SU-DHL-6 (cell line): ENCODE data around the gene NVL.

Experiments
- EZH2phosphoT487 ChIP-seq: fragments of 200-600 bp; sonication (generic), shearing (Covaris generic); conservative IDR thresholded peaks from 2 replicates; pipeline ENCODE4 v1.6.1; 2018; ENCODE audit warnings: mild to moderate bottlenecking, antibody characterized with exemption, low read length, moderate library complexity, mixed read lengths
- TF ChIP-seq, protein P1 (sequence below): fragments of 200-600 bp; sonication (generic); IDR thresholded peaks from one replicate; pipeline ENCODE4 v1.5.1; 2017; ENCODE audit warnings: antibody characterized with exemption, mild to moderate bottlenecking, low read length, moderate library complexity; ENCODE audit not compliant: insufficient read depth, poor library complexity, severe bottlenecking

DNA sequence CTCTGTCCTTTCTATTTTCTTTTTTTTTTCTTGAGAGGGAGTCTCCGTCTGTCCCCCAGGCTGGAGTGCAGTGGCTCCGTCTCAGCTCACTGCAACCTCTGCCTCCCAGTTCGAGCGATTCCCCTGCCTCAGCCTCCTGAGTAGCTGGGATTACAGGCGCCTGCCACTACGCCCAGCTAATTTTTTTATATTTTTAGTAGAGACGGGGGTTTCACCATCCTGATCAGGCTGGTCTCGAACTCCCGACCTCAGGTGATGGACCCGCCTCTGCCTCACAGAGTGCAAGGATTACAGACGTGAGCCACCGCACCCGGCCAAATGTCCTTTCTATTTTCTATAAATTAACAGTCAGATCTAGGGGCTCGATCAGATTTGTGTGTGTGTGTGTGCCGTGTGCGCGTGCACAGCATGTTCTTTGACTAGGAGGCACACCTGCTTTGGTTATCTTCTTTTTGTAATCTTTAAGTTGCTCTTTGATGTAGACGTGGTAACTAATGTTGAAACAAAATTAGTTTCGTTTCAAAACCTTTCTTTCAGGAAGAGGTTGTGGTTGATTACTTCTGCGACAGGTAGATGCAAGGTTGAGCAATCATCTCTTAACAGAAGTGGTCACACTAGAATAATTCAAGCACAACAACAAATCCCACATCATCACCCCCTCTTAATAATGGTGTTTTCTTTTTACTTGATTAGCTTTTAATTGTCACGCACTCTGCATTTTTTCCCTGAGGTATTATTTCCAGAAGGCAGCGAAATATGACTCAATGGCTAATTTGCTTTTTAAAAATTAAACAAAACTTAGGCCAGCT lies 147.7 kb downstream of the NVL start:
- TF ChIP-seq, protein P1, sequence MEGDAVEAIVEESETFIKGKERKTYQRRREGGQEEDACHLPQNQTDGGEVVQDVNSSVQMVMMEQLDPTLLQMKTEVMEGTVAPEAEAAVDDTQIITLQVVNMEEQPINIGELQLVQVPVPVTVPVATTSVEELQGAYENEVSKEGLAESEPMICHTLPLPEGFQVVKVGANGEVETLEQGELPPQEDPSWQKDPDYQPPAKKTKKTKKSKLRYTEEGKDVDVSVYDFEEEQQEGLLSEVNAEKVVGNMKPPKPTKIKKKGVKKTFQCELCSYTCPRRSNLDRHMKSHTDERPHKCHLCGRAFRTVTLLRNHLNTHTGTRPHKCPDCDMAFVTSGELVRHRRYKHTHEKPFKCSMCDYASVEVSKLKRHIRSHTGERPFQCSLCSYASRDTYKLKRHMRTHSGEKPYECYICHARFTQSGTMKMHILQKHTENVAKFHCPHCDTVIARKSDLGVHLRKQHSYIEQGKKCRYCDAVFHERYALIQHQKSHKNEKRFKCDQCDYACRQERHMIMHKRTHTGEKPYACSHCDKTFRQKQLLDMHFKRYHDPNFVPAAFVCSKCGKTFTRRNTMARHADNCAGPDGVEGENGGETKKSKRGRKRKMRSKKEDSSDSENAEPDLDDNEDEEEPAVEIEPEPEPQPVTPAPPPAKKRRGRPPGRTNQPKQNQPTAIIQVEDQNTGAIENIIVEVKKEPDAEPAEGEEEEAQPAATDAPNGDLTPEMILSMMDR: no peak
- no peak for TF ChIP-seq EZH2phosphoT487
